Trophoblast cell (in vitro differentiated cells and primary cell): ENCODE results near the gene TMIGD1.

Experiments
- DNase-seq, 2 donors: peaks; one replicate each; pipeline ENCODE4 v3.0.0-alpha.2; 2016
- H2AFZ ChIP-seq: 2 replicates; pipeline ENCODE4 v1.6.1; 2013; ENCODE audit warnings: low read length, moderate library complexity, mild to moderate bottlenecking; ENCODE audit not compliant: insufficient read depth, poor library complexity
- H2AK5ac ChIP-seq: 2 replicates; pipeline ENCODE4 v1.6.1; 2013; ENCODE audit warnings: mild to moderate bottlenecking, low read length
- H2BK120ac ChIP-seq: 2 replicates; pipeline ENCODE4 v1.6.1; 2013; ENCODE audit warnings: low read length, mild to moderate bottlenecking, moderate library complexity; ENCODE audit not compliant: insufficient read depth, poor library complexity
- H2BK12ac ChIP-seq: 2 replicates; pipeline ENCODE4 v1.6.1; 2013; ENCODE audit warnings: mild to moderate bottlenecking, low read length, moderate library complexity
- H2BK5ac ChIP-seq: 2 replicates; pipeline ENCODE4 v1.6.1; 2013; ENCODE audit warnings: low read length, low read depth, moderate library complexity, mild to moderate bottlenecking; ENCODE audit not compliant: poor library complexity
- H3K14ac ChIP-seq: 2 replicates; pipeline ENCODE4 v1.6.1; 2013; ENCODE audit warnings: mild to moderate bottlenecking, low read length
- H3K18ac ChIP-seq: 2 replicates; pipeline ENCODE4 v1.6.1; 2013; ENCODE audit warnings: mild to moderate bottlenecking, low read length
- H3K23ac ChIP-seq: 2 replicates; pipeline ENCODE4 v1.6.1; 2013; ENCODE audit warnings: low read length
- H3K27ac ChIP-seq: 2 replicates; pipeline ENCODE4 v1.5.1; 2013; ENCODE audit warnings: low read depth, mild to moderate bottlenecking, inconsistent platforms, low read length, moderate library complexity
- H3K27me3 ChIP-seq: 2 replicates; pipeline ENCODE4 v1.6.1; 2013; ENCODE audit warnings: inconsistent platforms, mild to moderate bottlenecking, low read length, moderate library complexity; ENCODE audit not compliant: insufficient read depth
- H3K36me3 ChIP-seq, 2 experiments: 1 replicate in 1 of 2; 2 replicates in 1 of 2; pipeline ENCODE4 v1.6.1; 2013; ENCODE audit warnings: low read length in 2 of 2, mild to moderate bottlenecking in 2 of 2, moderate library complexity in 1 of 2; ENCODE audit not compliant: insufficient read depth in 2 of 2, control insufficient read depth in 1 of 2
- H3K4ac ChIP-seq: 2 replicates; pipeline ENCODE4 v1.6.1; 2013; ENCODE audit warnings: low read depth, mild to moderate bottlenecking, low read length, moderate library complexity
- H3K4me1 ChIP-seq, 2 experiments: 1 replicate in 1 of 2; 2 replicates in 1 of 2; pipeline ENCODE4 v1.6.1; 2013; ENCODE audit warnings: low read length in 2 of 2, mild to moderate bottlenecking in 2 of 2, moderate library complexity in 1 of 2; ENCODE audit not compliant: insufficient read depth in 2 of 2, control insufficient read depth in 1 of 2
- H3K4me2 ChIP-seq: 2 replicates; pipeline ENCODE4 v1.6.1; 2013; ENCODE audit warnings: inconsistent platforms, mild to moderate bottlenecking, low read length, moderate library complexity
- H3K4me3 ChIP-seq: 2 replicates; pipeline ENCODE4 v1.5.1; 2013; ENCODE audit warnings: mild to moderate bottlenecking, low read depth, low read length, inconsistent platforms
- H3K79me1 ChIP-seq: one replicate; pipeline ENCODE4 v1.6.1; 2013; ENCODE audit warnings: low read length
- H3K79me2 ChIP-seq: 2 replicates; pipeline ENCODE4 v1.6.1; 2013; ENCODE audit warnings: low read length, mild to moderate bottlenecking; ENCODE audit not compliant: control insufficient read depth, insufficient read depth, poor library complexity
- H3K9ac ChIP-seq: 2 replicates; pipeline ENCODE4 v1.6.1; 2013; ENCODE audit warnings: mild to moderate bottlenecking, low read length
- H3K9me3 ChIP-seq: 2 replicates; pipeline ENCODE4 v1.6.1; 2013; ENCODE audit warnings: low read depth, mild to moderate bottlenecking, control low read depth, inconsistent platforms, low read length; ENCODE audit not compliant: insufficient read depth
- H4K12ac ChIP-seq: 2 replicates; pipeline ENCODE4 v1.6.1; 2013; ENCODE audit warnings: low read depth, mild to moderate bottlenecking, low read length, moderate library complexity
- H4K8ac ChIP-seq: 2 replicates; pipeline ENCODE4 v1.6.1; 2013; ENCODE audit warnings: low read depth, mild to moderate bottlenecking, low read length, moderate library complexity
- H4K91ac ChIP-seq: one replicate; pipeline ENCODE4 v1.6.1; 2013; ENCODE audit warnings: low read depth, mild to moderate bottlenecking, low read length, moderate library complexity
- WGBS: extraction: QIAGEN DNeasy Blood & Tissue Kit; methylation state at CpG from one replicate; pipeline ENCODE4 v1.1.7; 2013; ENCODE audit warnings: missing lambda C conversion rate; ENCODE audit not compliant: insufficient read length, insufficient coverage; ENCODE audit errors: extremely low coverage; 5-methylcytosine and 5-hydroxymethylcytosine counted together

The TMIGD1 gene

GRCh38 chr17:30312226-30312625 lies 21.6 kb downstream of the TMIGD1 start:
- H2BK5ac ChIP-seq = no peak overlapping the region
- no CpG with 5 or more reads among the region's 2 CpGs for WGBS

GRCh38 chr17:30310562-30310961 lies 23.3 kb downstream of the TMIGD1 start:
- Histone ChIP-seq H3K4me1 (peaks cover 0 to 2% of the 10 kb centered on the region in 2 experiments), H3K23ac (no peak overlapping the region), H4K12ac (no peak overlapping the region), H3K27ac (no peak overlapping the region), H2BK12ac (no peak overlapping the region), H3K9ac (no peak overlapping the region), H3K18ac (no peak overlapping the region), H3K36me3 (no peaks in the 10 kb centered on the region), H4K91ac (no peak overlapping the region), H3K4me2 (no peak overlapping the region), H3K27me3 (no peaks in the 10 kb centered on the region), H4K8ac (no peak overlapping the region), H3K14ac (no peak overlapping the region), H2BK5ac (no peak overlapping the region), H3K79me1 (no peaks in the 10 kb centered on the region), H2AK5ac (no peak overlapping the region), H3K4me3 (no peak overlapping the region), H3K79me2 (no peaks in the 10 kb centered on the region), H3K4ac (no peak overlapping the region), H2BK120ac (no peak overlapping the region), H3K9me3 (no peaks in the 10 kb centered on the region), H2AFZ (no peak overlapping the region)
- WGBS = no CpG with 5 or more reads among the region's 2 CpGs
- no peak for DNase-seq

More at GRCh38 chr17:30312226-30312625, 21.6 kb downstream of the TMIGD1 start:
- Histone ChIP-seq H4K12ac (no peak overlapping the region), H3K4me3 (no peak overlapping the region), H2AFZ (no peak overlapping the region), H2AK5ac (no peak overlapping the region), H3K36me3 (no peaks in the 10 kb centered on the region), H3K79me2 (no peaks in the 10 kb centered on the region), H3K9ac (no peak overlapping the region), H2BK12ac (no peak overlapping the region), H2BK120ac (no peak overlapping the region), H3K4ac (no peak overlapping the region), H3K79me1 (no peaks in the 10 kb centered on the region), H3K4me1 (peaks cover 0 to 2% of the 10 kb centered on the region in 2 experiments), H4K91ac (no peak overlapping the region), H3K18ac (no peak overlapping the region), H3K27ac (no peak overlapping the region), H4K8ac (no peak overlapping the region), H3K4me2 (no peak overlapping the region), H3K9me3 (no peaks in the 10 kb centered on the region), H3K14ac (no peak overlapping the region), H3K23ac (no peak overlapping the region), H3K27me3 (no peaks in the 10 kb centered on the region)
- no peak for DNase-seq

- H2BK12ac ChIP-seq = no peak overlapping the region
- H3K4me3 ChIP-seq = no peak overlapping the region
- no peak overlapping the region for H4K8ac ChIP-seq
- no peaks in the 10 kb centered on the region for H3K9me3 ChIP-seq
- H3K79me1 ChIP-seq = no peaks in the 10 kb centered on the region
- H2AFZ ChIP-seq = no peak overlapping the region
- no peak overlapping the region for H2BK5ac ChIP-seq
- no peaks in the 10 kb centered on the region for H3K27me3 ChIP-seq
- H3K4me1 ChIP-seq = peaks cover 0 to 2% of the 10 kb centered on the region in 2 experiments
- no peak overlapping the region for H4K91ac ChIP-seq
- no peak overlapping the region for H3K27ac ChIP-seq
- H3K14ac ChIP-seq = no peak overlapping the region
- no CpG with 5 or more reads among the region's 6 CpGs for WGBS
- H3K9ac ChIP-seq = no peak overlapping the region
- H3K4me2 ChIP-seq = no peak overlapping the region
- no peaks in the 10 kb centered on the region for H3K36me3 ChIP-seq
- no peak overlapping the region for H2BK120ac ChIP-seq
- no peak overlapping the region for H4K12ac ChIP-seq
- H3K23ac ChIP-seq = no peak overlapping the region
- no peak overlapping the region for H3K18ac ChIP-seq
- no peaks in the 10 kb centered on the region for H3K79me2 ChIP-seq
- H3K4ac ChIP-seq = no peak overlapping the region
- H2AK5ac ChIP-seq = no peak overlapping the region
- DNase-seq = no peak
Observed at GRCh38 chr17:30309591-30309990, 24.3 kb downstream of the TMIGD1 start.

- H3K4ac ChIP-seq = no peak overlapping the region
- H3K36me3 ChIP-seq = no peaks in the 10 kb centered on the region
- H2AK5ac ChIP-seq = no peak overlapping the region
- H3K27ac ChIP-seq = no peak overlapping the region
- H4K91ac ChIP-seq = no peak overlapping the region
- no peak overlapping the region for H3K23ac ChIP-seq
- no peak overlapping the region for H4K8ac ChIP-seq
- H2BK12ac ChIP-seq = no peak overlapping the region
- no CpG with 5 or more reads among the region's 2 CpGs for WGBS
- no peaks in the 10 kb centered on the region for H3K9me3 ChIP-seq
- H4K12ac ChIP-seq = no peak overlapping the region
- no peak overlapping the region for H3K4me3 ChIP-seq
- no peak overlapping the region for H3K18ac ChIP-seq
- no peak for DNase-seq
- H3K14ac ChIP-seq = no peak overlapping the region
- H2AFZ ChIP-seq = no peak overlapping the region
- H3K9ac ChIP-seq = no peak overlapping the region
- H3K79me2 ChIP-seq = no peaks in the 10 kb centered on the region
- H3K4me1 ChIP-seq = peaks cover 0 to 2% of the 10 kb centered on the region in 2 experiments
- H2BK120ac ChIP-seq = no peak overlapping the region
- no peaks in the 10 kb centered on the region for H3K27me3 ChIP-seq
- H3K79me1 ChIP-seq = no peaks in the 10 kb centered on the region
- no peak overlapping the region for H3K4me2 ChIP-seq
- H2BK5ac ChIP-seq = no peak overlapping the region
Observed at GRCh38 chr17:30308406-30308805, 25.5 kb downstream of the TMIGD1 start.
